ENCODE results near the gene IFNAR2. TPM values are rescaled to one million over a fixed set of nuclear protein-coding genes. Genes with fewer than 3 reads are reported as not detected.

The IFNAR2 gene
- total RNA-seq, 4 donors from 2014 or later, result 6.6 to 13.2 (median 9.7) TPM

- H3K27me3 ChIP-seq, result no peaks in the 10 kb centered on the region
- no peaks in the 10 kb centered on the region for H3K9me3 ChIP-seq
- H3K4me3 ChIP-seq, result no peak overlapping the region
- DNase-seq, result no peak
- no peak overlapping the region for H3K27ac ChIP-seq
- TF ChIP-seq CTCF (IDR thresholded peaks at IDR 0.05) (no peak), POLR2A (IDR thresholded peaks at IDR 0.05) (no peak)
- no peaks in the 10 kb centered on the region for H3K36me3 ChIP-seq
- peaks cover under 1 to 23% (median 16%) of the 10 kb centered on the region in 4 donors for H3K4me1 ChIP-seq
Observed at GRCh38 chr21:33208534-33208933, 21.2 kb upstream of the IFNAR2 start.

DNA sequence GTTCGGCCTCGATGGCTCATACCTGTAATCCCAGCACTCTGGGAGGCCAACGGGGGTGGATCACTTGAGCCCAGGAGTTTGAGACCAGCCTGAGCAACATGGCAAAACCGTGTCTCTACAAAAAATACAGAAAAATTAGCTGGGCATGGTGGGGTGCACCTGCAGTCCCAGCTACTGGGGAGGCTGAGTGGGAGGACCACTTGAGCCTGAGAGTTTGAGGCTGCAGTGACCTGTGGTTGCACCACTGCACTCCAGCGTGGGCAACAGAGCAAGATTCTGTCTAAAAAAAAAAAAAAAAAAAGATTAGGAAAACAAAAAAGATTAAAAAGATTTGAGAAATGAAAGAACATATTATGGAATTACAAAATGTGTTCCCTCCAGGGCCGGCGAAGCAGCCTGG lies 18.4 kb upstream of the IFNAR2 start:
- peaks cover 0 to 18% (median 16%) of the 10 kb centered on the region in 4 donors for H3K4me1 ChIP-seq
- no peaks in the 10 kb centered on the region for H3K27me3 ChIP-seq
- H3K9me3 ChIP-seq, result no peaks in the 10 kb centered on the region
- no peak overlapping the region for H3K27ac ChIP-seq
- no peak overlapping the region for H3K4me3 ChIP-seq
- TF ChIP-seq POLR2A (IDR thresholded peaks at IDR 0.05) (no peak), CTCF (IDR thresholded peaks at IDR 0.05) (no peak)
- DNase-seq, result no peak
- no peaks in the 10 kb centered on the region for H3K36me3 ChIP-seq

DNA sequence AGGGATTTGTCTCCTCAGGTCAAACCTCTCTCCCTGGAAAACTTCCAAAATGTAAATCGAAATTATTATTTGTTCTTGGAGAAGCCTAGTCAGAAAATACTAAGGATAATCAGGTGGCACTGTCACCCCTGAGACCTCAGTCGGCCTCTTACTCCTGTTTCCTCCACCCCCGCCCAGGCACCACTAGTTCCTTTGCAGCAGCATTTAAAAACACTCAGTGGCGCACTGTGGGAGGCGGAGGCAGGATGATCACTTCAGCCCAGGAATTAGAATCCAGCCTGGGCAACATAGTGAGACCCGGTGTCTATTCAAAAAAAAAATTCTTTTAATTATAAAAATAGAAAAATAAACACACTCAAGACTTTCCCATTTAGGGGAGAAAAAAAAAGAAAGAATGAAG lies 18.0 kb upstream of the IFNAR2 start:
- peaks cover 0 to 22% (median 16%) of the 10 kb centered on the region in 4 donors for H3K4me1 ChIP-seq
- H3K9me3 ChIP-seq, result no peaks in the 10 kb centered on the region
- no peak overlapping the region for H3K4me3 ChIP-seq
- TF ChIP-seq POLR2A (IDR thresholded peaks at IDR 0.05), result no peak
- TF ChIP-seq CTCF (IDR thresholded peaks at IDR 0.05), result no peak
- H3K36me3 ChIP-seq, result no peaks in the 10 kb centered on the region
- no peaks in the 10 kb centered on the region for H3K27me3 ChIP-seq
- peak overlapping the region in 2 of 4 donors; percentile 47 to 53 for H3K27ac ChIP-seq
- no peak for DNase-seq

GRCh38 chr21:33212159-33212851 lies 17.4 kb upstream of the IFNAR2 start:
- H3K27me3 ChIP-seq, result no peaks in the 10 kb centered on the region
- H3K36me3 ChIP-seq, result no peaks in the 10 kb centered on the region
- no peak for TF ChIP-seq CTCF (IDR thresholded peaks at IDR 0.05)
- no peak for TF ChIP-seq POLR2A (IDR thresholded peaks at IDR 0.05)
- peak overlapping the region in 3 of 4 donors; percentile 45 to 53 (median 47) for H3K27ac ChIP-seq
- H3K4me1 ChIP-seq, result peaks cover 0 to 25% (median 15%) of the 10 kb centered on the region in 4 donors
- peak in 1 of 3 donors; percentile 71 for DNase-seq
- H3K9me3 ChIP-seq, result no peaks in the 10 kb centered on the region
- no peak overlapping the region for H3K4me3 ChIP-seq

- DNase-seq, result no peak
- Histone ChIP-seq H3K27me3 (no peaks in the 10 kb centered on the region), H3K4me1 (peaks cover 0 to 30% (median 13%) of the 10 kb centered on the region in 4 donors), H3K9me3 (no peaks in the 10 kb centered on the region), H3K27ac (no peak overlapping the region), H3K4me3 (no peak overlapping the region), H3K36me3 (no peaks in the 10 kb centered on the region)
- TF ChIP-seq POLR2A (IDR thresholded peaks at IDR 0.05) (no peak), CTCF (IDR thresholded peaks at IDR 0.05) (no peak)
Observed at GRCh38 chr21:33214056-33214455, 15.7 kb upstream of the IFNAR2 start.

Measured in Peyer's patch (tissue), 4 donors.